ENCODE results near the gene TLE1. TPM values are rescaled to one million over a fixed set of nuclear protein-coding genes. Genes with fewer than 3 reads are reported as not detected.
"Not testable (repeated sequence)": the region's sequence is repeated elsewhere in the genome, so short reads cannot be mapped to it uniquely, and the experiment has no call there.

The TLE1 gene
- total and polyA plus RNA-seq, 9 of the 15 experiments (the other 6 are each of a cell fraction or from before 2014, with no cell fraction given), result 0.11 TPM; not detected in 8

GRCh38 chr9:81606261-81606660 is 83.1 kb downstream of the TLE1 start:
- H4K20me1 ChIP-seq (replicated peaks; ENCODE audit: control insufficient read depth, insufficient read depth, low read length); H2AFZ ChIP-seq (ENCODE audit: low read depth, low read length); H3K36me3 ChIP-seq (ENCODE audit: control insufficient read depth, insufficient read depth, low read length); BruUV-seq (replicated peaks); CTCF ChIA-PET (ENCODE audit: low intra/inter-chr PET ratio); DNase-seq (ENCODE audit: extremely low read depth in 1 of 4, low spot score in 3 of 4); H3K4me1 ChIP-seq (replicated peaks in 1 of 2; ENCODE audit: control insufficient read depth in 2 of 2, insufficient read depth in 2 of 2, low read length in 2 of 2); H3K27me3 ChIP-seq (ENCODE audit: control insufficient read depth in 2 of 2, insufficient read depth in 2 of 2, low read length in 2 of 2); H3K4me3 ChIP-seq; FAIRE-seq; H3K9ac ChIP-seq (ENCODE audit: insufficient read depth in 1 of 2, low read depth in 2 of 2, low read length in 2 of 2); in situ Hi-C loops (cut with MboI); intact Hi-C loops (cut with micrococcal nuclease); H3K9me1 ChIP-seq (ENCODE audit: control insufficient read depth, insufficient read depth, low read length); ATAC-seq; H3K79me2 ChIP-seq (ENCODE audit: control insufficient read depth, insufficient read depth, low read length); H3K4me2 ChIP-seq (ENCODE audit: insufficient read depth, low read length); H3K27ac ChIP-seq (ENCODE audit: extremely low read depth, low read depth, low read length); POLR2A ChIA-PET; H3K9me3 ChIP-seq (replicated peaks; ENCODE audit: control insufficient read depth, insufficient read depth, low read depth, low read length): not testable (repeated sequence)

GRCh38 chr9:81605170-81605670 is 84.1 kb downstream of the TLE1 start:
- no peaks in the 10 kb centered on the region for H3K27me3 ChIP-seq (ENCODE audit: control insufficient read depth in 2 of 2, insufficient read depth in 2 of 2, low read length in 2 of 2)
- WGBS (ENCODE audit: insufficient coverage, low coverage, missing lambda C conversion rate), result 0% methylated on average over 5 of the region's 8 CpGs
- no peaks in the 10 kb centered on the region for H3K4me1 ChIP-seq (replicated peaks in 1 of 2; ENCODE audit: control insufficient read depth in 2 of 2, insufficient read depth in 2 of 2, low read length in 2 of 2)
- ATAC-seq (no peak), DNase-seq (ENCODE audit: extremely low read depth in 1 of 4, low spot score in 3 of 4) (no peak), FAIRE-seq (no peak)
- in situ Hi-C loops (cut with MboI), result no loop called here
- intact Hi-C loops (cut with micrococcal nuclease), result no loop called here
- no peak overlapping the region for H3K4me2 ChIP-seq (ENCODE audit: insufficient read depth, low read length)
- H3K79me2 ChIP-seq (ENCODE audit: control insufficient read depth, insufficient read depth, low read length), result no peaks in the 10 kb centered on the region
- no peak overlapping the region for H3K27ac ChIP-seq (ENCODE audit: extremely low read depth, low read depth, low read length)
- H2AFZ ChIP-seq (ENCODE audit: low read depth, low read length), result no peak overlapping the region
- no peaks in the 10 kb centered on the region for H4K20me1 ChIP-seq (replicated peaks; ENCODE audit: control insufficient read depth, insufficient read depth, low read length)
- no peak overlapping the region for H3K9ac ChIP-seq (ENCODE audit: insufficient read depth in 1 of 2, low read depth in 2 of 2, low read length in 2 of 2)
- BruUV-seq (replicated peaks), result no TSS peak
- H3K9me3 ChIP-seq (replicated peaks; ENCODE audit: control insufficient read depth, insufficient read depth, low read depth, low read length), result no peaks in the 10 kb centered on the region
- no peaks in the 10 kb centered on the region for H3K9me1 ChIP-seq (ENCODE audit: control insufficient read depth, insufficient read depth, low read length)
- CTCF ChIA-PET (ENCODE audit: low intra/inter-chr PET ratio), result no interaction called here
- H3K4me3 ChIP-seq, result no peak overlapping the region
- POLR2A ChIA-PET, result no interaction called here
- H3K36me3 ChIP-seq (ENCODE audit: control insufficient read depth, insufficient read depth, low read length), result no peaks in the 10 kb centered on the region
- no peak for TF ChIP-seq SIN3B (IDR thresholded peaks at IDR 0.05; ENCODE audit: low read depth)
- no peak for TF ChIP-seq BDP1 (IDR thresholded peaks at IDR 0.05; ENCODE audit: insufficient read depth, insufficient read length)
- TF ChIP-seq ZNF263 (CRISPR knock-in tag; IDR thresholded peaks at IDR 0.05; ENCODE audit: borderline replicate concordance), result no peak
- TF ChIP-seq NFXL1 (CRISPR knock-in tag; IDR thresholded peaks at IDR 0.05), result no peak
- TF ChIP-seq ZNF232 (CRISPR knock-in tag; IDR thresholded peaks at IDR 0.05), result no peak
- TF ChIP-seq ZNF274 (IDR thresholded peaks at IDR 0.05; ENCODE audit: borderline replicate concordance, low read depth, low read length), result no peak
- no peak for TF ChIP-seq RNF219 (CRISPR knock-in tag; IDR thresholded peaks at IDR 0.05)
- TF ChIP-seq MBD1 (CRISPR knock-in tag; IDR thresholded peaks at IDR 0.05), result no peak
- TF ChIP-seq UBTF (IDR thresholded peaks at IDR 0.05; ENCODE audit: borderline replicate concordance in 1 of 2, low read depth in 2 of 2, low read length in 2 of 2), result no peak
